CD4-positive, alpha-beta T cell treated with Interleukin-2 at 100 ng/mL for 4 hours (primary cell): ENCODE data around the gene INAVA.

ENCODE experiments used
- DNase-seq: peaks from one replicate; pipeline ENCODE4 v3.0.0-alpha.2; 2020; ENCODE audit warnings: low spot score

INAVA gene

DNA sequence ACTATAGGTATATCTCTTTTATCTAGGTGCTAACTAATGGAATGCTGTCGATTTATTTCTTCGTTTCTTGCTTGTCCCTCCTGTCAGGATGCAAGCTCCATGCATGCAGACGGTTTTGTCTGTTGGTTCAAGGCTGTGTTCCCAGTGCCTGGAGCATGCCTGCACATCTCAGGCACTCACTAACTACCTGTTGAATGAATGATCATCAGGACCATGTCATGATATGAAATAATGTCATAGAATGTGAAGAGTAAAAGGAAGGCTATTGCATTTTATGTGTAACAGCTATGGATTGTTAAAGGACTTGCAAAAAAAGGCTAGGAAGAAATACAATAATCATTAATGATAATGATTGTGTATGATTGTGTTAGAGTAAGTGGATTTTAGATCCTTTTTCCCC is 17.7 kb upstream of the INAVA start:
- DNase-seq = no peak

DNA sequence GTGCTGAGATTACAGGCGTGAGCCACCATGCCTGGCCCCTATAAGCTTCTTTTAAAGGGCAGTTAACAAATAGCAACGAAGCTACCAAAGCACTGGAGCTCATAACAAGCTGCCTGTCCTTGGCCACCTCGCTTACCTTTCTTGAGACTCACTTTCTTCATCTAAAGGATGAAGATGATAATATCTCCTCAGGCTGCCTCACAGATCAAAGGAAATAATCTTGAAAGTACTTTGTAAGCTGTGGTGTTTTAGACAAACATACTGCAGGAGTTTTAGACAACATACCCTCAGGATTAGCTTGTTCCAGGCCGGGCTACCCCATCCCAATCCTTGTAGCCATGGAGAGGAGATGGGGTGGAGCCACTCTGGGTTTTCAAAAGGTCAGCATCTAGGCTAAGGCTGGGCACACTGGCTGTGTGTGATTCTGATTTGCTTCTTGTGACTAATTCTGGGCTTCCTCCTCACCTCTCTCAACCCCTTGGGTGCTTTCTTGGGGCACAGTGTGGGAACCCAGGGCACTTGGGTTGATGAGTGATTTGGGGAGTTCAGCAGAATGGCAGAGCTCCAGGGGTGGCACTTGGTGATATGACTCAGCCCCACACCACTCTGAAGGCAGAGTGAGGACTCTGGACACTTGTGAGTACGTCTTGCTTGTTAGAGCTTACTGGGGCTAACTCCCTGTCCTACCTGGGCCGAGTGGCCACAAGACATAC is 16.7 kb upstream of the INAVA start:
- peak; percentile 71 for DNase-seq

DNA sequence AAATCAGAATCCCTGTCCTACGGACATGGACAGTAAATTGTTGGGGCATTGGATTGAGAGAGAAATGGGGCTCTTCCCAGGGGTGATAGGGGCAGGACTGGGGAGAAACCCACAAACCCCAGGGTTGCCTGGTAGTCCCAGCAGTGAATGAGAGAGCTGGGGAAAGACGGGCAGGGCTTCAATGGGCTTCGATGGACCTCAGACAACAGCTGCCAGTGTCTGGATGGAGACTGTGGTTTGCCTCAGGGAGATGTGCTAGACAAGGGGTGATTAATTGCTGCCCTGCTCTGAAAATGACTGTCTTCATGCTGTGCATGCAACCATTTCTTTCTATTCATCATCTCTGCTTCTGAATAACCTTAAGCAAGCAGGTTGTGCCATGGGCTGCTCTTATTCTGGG is 14.5 kb upstream of the INAVA start:
- DNase-seq = peak; percentile 26

DNA sequence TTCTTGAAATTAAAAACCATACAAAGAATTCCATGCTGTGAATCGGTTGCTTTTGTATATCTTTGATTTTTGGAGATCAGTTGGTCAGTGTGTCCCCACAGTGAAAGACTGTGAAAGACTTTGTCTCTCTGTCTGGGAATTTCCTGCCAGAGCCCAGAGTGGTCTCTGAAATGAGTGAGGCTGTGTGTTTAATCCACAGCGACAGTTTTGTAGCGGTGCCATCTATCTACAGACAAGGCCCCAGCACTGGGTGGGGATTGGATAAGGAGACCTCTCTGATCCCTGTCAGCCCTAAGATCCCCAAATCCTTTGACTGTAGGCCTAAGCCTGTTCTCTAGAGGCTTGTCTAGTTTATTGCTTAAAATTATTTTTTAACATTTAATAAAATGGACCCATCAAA is 11.6 kb upstream of the INAVA start:
- DNase-seq = no peak

DNA sequence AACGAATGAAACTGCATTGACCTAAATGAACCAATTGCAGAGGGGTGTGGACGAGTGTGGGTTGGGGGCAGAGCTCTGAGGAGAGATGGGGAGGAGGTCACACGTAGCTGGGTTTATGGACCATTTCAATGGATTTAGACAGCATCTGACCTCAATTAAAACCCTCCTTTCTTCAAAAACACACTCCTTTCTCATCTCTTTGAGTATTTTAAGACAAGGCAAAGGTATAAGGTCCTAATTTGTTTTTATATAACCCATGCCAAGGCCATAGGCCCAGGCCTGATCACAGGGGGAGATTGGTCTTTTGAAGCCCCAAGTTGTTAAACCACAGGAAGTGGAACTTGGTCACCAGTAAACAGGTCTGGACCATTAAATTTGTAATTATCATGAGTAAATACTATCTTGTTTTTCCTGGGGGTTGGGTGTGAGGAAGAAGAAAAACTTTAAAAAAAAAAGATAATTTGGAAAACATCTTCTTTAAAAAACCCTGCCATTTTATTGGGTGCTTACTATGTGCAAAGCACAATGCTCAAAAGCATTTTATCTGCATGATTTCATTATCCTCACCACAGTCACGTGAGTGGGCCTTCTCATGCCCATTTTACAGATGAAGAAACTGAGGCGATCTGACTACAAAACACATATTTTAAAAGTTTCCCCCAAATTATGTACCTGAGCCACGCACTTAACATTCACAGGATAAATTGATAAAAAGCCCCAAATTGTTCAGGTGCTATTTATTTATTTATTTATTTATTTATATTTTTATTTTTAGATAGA is 8.9 kb upstream of the INAVA start:
- no peak for DNase-seq

DNA sequence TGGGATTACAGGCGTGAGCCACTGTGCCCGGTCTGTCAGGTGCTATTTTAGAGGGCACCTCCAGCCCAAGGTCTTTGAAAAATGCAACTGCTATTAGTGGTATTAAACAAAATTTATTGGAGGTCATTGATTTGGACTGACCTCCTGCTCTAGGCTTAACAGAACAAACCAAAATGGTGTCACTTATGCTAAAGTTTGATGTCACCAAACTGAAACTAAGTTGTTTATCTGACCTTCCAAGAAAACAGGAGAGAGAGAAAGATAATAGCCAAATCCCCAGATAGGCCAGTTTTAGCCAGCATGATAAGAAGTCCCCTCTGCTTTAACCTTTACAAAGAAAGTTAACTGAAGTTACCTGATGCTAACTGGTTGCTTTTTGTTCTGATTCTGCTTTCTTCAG is 8.1 kb upstream of the INAVA start:
- no peak for DNase-seq

DNA sequence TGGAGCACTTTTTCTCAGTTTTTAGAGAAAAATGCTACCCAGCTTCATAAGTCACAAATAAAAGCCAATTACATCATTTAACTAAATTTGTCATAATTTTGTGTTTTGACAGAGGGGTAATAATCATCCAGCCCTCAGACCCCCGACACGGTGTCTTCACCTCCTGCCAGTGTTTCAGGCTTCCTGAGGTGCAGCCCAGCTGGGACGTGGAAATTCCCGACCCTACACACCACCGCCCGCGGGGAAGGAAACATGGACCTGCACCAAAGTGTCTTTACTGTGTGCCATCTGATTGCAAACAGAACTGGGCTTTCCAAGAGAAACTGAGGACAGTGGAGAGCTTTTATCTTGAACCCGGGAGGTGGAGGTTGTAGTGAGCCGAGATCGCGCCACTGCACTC is 7.7 kb upstream of the INAVA start:
- no peak for DNase-seq

DNA sequence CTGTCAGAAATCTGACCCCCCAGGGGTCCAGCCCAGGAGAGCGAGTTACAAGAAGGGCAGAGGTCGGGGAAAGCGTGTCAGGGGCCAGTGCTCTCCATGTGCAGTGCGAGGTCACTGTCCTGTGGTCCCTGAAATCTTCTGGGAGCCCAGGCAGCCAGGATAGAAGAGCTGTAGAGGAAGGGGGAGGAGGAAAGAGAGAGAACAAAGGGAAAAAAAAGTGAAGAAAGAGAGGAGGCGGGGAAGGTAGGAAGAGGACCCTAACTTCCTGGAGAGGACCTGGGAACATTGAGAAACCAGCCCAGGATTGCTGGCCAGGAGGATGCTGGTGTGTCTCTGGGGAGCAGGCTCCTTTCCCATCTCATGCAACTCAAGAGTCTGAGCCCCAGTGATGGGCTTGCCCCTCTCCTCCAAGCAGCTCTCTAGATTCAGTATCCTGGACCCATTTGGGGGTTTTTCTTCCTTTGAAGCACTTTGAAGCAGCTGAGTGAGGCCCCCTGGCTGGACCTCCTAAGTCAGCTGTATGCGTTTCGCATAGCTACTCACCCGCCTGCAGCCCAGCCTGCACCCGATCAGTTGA is 6.8 kb upstream of the INAVA start:
- DNase-seq = no peak

DNA sequence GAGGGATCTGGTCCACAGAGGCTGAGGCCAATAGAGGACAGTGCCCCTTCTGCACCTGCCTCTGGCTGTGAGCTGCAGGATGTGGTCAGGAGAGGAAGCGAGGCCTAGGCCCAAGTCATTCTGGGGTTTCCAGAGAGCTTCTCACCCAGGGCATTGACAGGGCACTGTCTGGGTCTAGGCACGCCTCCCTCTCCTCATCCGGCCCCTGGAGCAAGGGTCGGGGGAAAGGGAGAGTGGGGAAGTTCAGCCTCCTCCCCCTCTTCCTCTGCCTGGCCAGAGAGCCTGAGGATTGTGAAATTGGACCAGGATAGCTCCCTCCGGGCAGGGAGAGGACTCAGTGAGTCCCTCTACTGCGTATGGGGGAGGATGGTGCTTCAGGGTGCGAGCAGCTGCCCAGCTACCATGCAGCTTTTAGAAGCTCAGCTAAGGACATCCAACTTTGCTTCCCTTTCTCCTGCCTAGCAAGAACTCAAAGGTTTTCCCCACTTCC is 6.3 kb upstream of the INAVA start:
- DNase-seq = peak; percentile 69

DNA sequence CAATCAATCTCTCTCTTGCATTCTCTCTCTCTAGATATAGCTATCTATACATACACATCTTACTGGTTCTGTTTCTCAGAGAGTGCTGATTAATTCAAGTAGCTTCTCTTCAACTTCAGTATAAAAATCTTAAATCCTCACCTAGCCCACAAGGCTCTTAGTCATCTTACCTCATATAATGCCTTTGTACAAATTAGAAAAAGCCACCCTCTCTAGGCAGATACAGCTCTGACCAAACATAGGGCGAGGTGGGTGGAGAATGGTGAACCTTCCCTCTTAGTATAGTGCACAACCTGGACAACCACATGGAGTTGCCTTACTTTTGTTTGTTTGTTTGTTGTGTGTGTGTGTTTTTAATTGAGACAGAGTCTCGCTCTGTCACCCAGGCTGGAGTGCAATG is 5.1 kb upstream of the INAVA start:
- peak; percentile 39 for DNase-seq

DNA sequence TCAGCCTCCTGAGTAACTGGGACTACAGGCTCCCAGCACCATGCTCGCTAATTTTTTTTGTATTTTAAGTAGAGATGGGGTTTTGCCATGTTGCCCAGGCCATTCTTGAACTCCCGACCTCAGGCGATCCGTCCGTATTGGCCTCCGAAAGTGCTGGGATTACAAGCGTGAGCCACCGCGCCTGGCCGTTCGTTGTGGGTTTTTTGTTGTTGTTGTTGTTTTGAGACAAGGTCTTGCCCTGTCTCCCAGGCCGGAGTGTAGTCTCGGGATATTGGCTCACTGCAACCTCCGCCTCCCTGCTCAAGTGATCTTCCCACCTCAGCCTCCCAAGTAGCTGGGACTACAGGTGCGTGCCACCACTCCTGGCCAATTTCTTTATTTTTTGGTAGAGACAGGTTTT is 4.7 kb upstream of the INAVA start:
- no peak for DNase-seq

DNA sequence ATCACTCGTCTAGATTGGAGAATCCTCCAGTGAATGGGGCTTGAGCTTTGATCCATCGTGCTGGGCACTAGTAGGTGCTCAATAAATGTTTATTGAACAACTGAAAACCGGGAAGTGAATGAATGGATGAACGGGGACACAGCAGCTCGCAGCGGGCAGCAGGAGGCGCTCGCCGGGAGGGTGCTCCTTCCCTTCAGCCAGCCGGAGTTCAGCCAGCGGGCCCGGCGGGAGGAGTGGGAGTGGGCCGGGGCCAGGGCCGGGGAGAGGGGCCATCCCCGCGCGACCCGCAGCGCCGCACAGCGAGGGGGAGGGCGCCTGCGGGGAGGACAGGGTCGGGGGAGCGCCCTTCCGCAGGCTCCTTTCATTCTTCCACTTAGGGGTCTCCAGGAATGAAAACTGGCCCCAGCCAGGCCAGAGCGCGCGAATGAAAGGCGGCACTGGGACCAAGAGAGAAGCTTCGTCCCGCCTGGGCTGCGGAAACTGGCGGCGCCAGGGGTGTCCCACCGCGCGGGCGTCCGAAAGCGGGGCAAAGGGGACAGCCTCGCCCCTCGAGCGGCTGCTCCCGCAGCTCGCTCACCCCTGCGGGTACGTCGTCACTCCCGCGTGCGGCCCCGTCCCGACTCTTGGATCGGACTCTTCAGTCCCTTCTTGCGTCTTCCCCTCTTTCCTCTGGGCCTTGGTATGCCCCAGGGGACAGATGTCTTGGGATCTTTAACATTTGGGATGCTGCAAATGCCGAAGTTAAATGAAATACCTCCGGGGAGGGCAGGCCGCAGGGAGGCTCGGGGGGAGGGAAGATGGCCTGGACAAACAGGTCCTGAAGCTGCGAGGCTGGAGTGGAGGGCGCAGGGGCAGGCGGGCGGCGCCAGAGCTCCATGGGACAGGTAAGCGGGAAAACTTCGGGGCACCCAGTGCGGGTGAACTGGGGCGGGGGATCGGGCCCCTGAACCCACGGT is 3.6 kb upstream of the INAVA start:
- DNase-seq = no peak

DNA sequence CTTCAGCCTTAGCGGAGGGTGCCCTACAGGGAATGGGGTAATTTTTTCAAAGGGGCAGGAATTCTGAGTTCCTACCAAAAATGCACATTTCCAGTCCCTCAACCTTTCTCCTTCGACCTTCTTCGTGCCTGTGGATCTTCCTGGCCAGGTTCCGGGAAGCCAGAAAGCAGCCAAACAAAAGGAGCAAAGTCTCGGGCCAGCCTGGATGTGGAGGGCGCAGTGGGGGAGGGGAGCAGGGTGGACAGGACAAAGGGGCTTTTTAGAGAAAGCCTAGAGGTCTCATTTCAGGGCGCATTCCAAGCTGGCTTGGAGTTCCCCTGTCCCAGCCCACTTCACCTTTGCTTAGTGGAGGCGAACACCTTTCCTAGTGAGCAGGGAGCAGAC is 2.9 kb upstream of the INAVA start:
- no peak for DNase-seq

DNA sequence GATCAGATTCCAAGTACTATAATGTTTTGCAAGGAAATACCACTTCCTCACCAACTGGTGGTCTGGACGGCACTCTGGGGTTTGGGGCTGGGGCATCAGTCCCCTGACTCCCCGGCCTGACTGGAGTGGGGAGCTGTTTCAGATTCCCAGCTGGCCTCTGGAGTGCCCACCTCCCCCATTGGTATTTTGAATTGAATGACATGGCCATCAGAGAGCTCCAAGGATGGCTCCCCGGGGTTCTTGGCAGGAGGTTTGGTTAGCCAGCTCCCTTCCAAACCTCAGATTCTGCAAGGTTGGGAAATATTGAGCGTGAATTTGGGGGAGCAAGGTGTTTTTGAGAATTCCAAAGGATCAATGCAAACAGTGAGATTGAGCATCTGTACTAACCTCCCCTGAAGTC is 2.2 kb upstream of the INAVA start:
- no peak for DNase-seq

DNA sequence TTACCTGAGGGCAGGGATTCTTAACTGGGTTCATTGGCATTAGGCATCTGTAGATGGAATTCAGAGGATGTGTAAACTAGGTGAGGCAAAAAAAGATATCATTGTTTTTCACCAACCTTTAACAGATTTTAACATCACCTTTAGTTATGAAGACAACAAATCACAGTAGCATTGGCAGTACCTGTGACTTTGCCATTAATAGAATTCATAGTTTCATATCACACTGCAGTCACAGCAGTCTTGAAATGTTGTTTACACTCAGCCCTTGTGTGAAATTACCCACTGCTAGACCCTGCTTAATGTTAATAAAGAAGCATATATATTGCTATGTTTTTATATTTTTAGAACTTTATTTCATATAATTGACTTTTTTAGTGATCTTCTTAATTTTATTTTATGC is 1.7 kb upstream of the INAVA start:
- no peak for DNase-seq

DNA sequence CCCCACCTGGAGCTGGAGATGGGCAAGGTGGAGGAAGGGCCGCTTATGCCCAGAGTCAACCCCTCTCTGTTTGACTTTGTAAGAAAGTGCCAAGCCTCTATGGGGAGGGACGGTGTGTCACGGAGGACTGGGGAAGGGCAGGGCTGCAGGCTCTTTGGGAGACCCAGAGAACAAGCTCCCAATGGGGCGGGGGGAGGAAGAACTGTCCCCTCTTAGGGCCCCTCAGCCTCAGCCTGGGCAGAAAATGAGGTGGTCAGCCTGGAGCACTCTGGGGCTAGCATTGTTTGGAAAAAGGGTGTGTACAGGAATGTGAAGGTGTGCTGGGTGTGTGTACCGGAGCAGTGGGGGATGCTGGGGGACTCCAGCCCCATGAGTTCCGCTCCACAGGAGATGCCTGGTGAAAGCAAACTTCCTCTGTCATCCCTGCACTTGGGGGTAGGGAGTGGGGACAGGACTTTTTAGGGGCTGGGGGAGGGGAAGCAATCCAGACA is 1.2 kb upstream of the INAVA start:
- DNase-seq = no peak

DNA sequence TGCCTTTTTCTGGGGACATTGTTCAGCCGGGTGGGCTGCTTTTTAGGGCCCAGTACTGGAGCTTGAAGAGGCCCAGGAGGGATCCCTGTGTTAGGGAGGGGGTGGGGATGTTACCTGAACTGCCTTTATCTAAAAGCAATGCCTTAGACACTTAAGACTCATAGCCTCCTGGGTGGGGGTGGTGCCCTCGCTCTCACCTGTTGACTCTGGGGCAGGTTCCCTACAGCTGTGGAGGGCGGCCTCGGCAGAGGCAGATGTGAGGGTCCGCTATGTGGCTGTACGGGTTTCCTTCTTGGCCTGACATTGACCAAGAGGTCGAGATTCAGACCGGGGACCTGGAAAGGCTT is 716 bp downstream of the INAVA start:
- DNase-seq = no peak

DNA sequence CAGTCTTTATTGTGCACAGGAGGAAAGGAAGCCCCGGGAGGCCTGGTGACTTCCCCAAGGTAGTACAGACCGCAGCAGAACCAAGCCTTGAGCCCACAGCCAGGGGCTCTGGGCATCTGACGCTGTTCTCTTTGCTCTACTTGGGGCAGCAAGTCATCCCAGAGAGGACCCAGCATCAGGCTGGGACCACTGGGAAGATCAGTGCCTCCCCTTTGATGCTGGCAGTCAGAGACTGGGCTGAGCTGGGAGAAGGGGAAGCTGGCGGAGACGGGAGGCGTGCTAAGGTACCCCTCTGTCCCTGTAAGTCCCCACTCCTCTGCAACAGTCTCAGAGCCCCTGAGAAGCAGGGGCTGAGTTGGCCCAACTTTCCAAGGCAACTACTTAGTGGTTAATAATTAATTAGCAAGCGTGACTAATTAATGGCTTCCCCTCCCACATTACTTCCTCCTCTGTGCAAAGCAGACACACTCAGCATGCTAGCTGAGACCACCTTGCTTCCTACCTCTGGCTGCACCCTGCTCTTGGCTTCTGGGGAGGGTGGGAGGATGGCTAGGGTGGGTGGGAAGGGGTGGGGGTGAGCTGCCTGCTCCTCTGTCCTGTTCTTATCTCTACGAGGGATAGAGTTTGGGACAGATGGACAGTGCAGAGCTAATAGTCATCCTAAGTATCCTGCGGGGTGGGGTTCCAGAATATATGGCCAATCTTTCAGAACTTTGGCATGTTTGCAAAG is 1.3 kb downstream of the INAVA start:
- no peak for DNase-seq

DNA sequence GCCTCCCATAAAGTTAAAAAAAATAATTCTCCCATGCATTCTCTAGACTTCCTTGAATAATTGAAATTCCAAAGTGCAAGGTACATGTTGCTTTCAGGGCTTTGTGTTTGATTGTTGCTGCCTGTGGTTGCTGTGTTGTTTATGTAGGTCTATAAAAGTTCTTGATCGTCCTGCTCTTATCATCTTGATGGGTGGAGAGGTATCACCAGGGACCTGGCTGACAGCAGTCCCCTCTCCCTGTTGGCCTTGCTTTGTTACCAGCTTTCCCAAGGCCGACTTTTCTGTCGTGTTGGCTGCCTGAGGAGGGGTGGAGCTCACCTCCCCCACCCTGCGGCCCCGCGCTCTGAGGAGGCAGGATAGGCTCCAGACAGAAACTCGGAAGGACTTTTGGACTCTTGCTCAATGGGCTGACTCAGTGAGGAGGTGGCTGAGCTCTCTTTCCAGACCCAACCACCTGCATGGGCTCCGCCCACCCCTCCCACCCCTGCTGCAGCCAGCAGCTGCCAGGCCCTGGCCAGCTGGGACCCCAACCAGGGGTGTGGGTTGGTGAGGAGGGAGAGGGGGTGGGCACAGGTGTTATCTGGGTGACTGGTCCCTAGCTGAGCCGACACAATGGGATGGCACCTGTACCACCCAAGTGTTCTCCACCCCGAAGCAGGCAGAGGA is 2.0 kb downstream of the INAVA start:
- no peak for DNase-seq

DNA sequence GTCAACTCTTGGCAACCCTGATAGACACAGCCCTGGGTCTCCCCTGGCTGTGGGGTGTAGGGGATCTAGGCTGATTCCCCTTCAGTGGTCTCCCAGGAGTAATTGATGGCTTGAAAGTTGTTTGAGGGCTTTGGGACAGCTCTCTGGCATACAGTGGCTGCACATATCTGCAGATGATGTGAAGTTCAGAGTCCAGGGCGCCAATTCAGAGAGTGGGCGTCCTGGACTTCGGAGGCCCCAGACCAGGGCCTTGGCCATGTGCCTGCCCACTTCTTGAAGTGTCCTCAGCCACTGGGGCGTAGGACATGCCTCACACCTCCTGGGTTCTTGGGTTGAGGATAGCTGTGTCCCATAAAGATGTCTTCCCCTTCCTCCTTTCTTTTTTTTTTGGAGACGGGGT is 2.6 kb downstream of the INAVA start:
- DNase-seq = no peak

DNA sequence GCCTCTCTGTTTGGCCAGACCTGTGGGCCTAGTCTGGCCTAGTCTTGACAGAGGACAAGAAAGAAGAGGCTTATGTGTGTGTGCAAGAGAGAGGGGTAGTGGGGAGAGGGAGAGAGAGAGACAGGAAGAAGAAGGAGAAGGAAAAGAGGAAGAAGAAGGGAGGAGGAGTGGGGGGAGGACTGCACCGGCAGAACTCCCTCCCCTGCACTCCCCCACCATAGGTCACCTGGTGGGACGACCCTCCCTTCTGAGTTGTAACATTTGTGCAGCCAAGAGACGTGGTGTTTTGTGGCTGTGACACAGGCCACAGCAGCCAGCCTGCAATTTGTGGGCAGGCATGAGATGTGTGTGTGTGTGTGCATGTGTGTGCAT is 4.3 kb downstream of the INAVA start:
- no peak for DNase-seq
